A549 (cell line): ENCODE data around the gene HOMER3. TPM values are rescaled to one million over a fixed set of nuclear protein-coding genes. Genes with fewer than 3 reads are reported as not detected.
A peak's percentile ranks its signal among the peaks of the same experiment; 100 is the strongest.

Source experiments
- ATAC-seq, 2 experiments: fragments of 200-7000 bp in 1 of 2; fragments of >200 bp in 1 of 2; cut with Nextera tagmentation in 1 of 2; cut with Tn5 transposase in 1 of 2; 3 replicates each; pipeline versions ENCODE4 v1.8.0 to v1.9.1; 2018 to 2020; ENCODE audit warnings: mild to moderate bottlenecking in 1 of 2, moderate library complexity in 1 of 2
- CTCF ChIA-PET: fragments of 300-600 bp; sonication (Branson Sonifier 250); formaldehyde crosslinking; extraction: SDS; loops from one replicate; lab custom pipeline; 2021; ENCODE audit warnings: antibody characterized with exemption, inconsistent platforms; lab: Yijun Ruan, JAX
- POLR2A ChIA-PET: fragments of 350-600 bp; formaldehyde crosslinking; extraction: SDS; loops from one replicate; lab custom pipeline; 2021; ENCODE audit warnings: antibody characterized with exemption, inconsistent platforms; lab: Yijun Ruan, JAX
- DNase-seq, 2 experiments: peaks; one replicate each; pipeline versions ENCODE4 v3.0.0 to v3.0.0-alpha.2; 2011 to 2016; ENCODE audit warnings: low read depth in 1 of 2, low spot score in 1 of 2
- FAIRE-seq: peaks from 2 replicates; lab custom pipeline; 2011; peaks lifted over from hg19 to GRCh38; lab: Jason Lieb, UNC
- H3K27ac ChIP-seq, 2 experiments: fragments of >200 bp; sonication (Bioruptor Twin); formaldehyde crosslinking; 3 replicates each; pipeline ENCODE4 v1.5.1; 2016 to 2017
- H3K4me1 ChIP-seq: fragments of >200 bp; sonication (Bioruptor Twin); formaldehyde crosslinking; 3 replicates; pipeline ENCODE4 v1.6.1; 2016
- H3K4me2 ChIP-seq: fragments of >200 bp; sonication (Bioruptor Twin); formaldehyde crosslinking; 3 replicates; pipeline ENCODE4 v1.6.1; 2016
- H3K4me3 ChIP-seq: fragments of >200 bp; sonication (Bioruptor Twin); formaldehyde crosslinking; 3 replicates; pipeline ENCODE4 v1.5.1; 2016
- H3K9me3 ChIP-seq: fragments of >200 bp; sonication (Bioruptor Twin); formaldehyde crosslinking; 3 replicates; pipeline ENCODE4 v1.6.1; 2016
- BHLHE40 ChIP-seq: IDR thresholded peaks from 2 replicates; pipeline ENCODE4 v1.6.1; 2012; ENCODE audit warnings: low read depth, low read length, inconsistent platforms
- CBX8 ChIP-seq: fragments of 200-600 bp; sonication (generic); IDR thresholded peaks from 2 replicates; pipeline ENCODE4 v1.6.1; 2016
- EHMT2 ChIP-seq: fragments of 200-600 bp; sonication (generic); IDR thresholded peaks from 2 replicates; pipeline ENCODE4 v1.6.1; 2016; ENCODE audit warnings: antibody characterized with exemption, low read depth, mild to moderate bottlenecking, moderate library complexity
- EP300 ChIP-seq, 2 experiments: fragments of >200 bp; sonication (Bioruptor Twin); formaldehyde crosslinking; IDR thresholded peaks; 2 replicates in 1 of 2; 3 replicates in 1 of 2; pipeline ENCODE4 v1.6.1; 2016 to 2017
- ESRRA ChIP-seq: fragments of 150-350 bp; IDR thresholded peaks from 2 replicates; pipeline ENCODE4 v1.6.1; 2014; ENCODE audit warnings: mild to moderate bottlenecking, low read length, borderline replicate concordance
- FOSB ChIP-seq: fragments of 250-450 bp; sonication (Bioruptor Pico); IDR thresholded peaks from 2 replicates; pipeline ENCODE4 v1.5.0; 2020; ENCODE audit warnings: mild to moderate bottlenecking, moderate library complexity
- FOSL2 ChIP-seq, 2 experiments: fragments of 450-650 bp in 1 of 2; fragments of >200 bp in 1 of 2; sonication (Bioruptor Twin) in 1 of 2; formaldehyde crosslinking; IDR thresholded peaks; 2 replicates each; pipeline versions ENCODE4 v1.5.0 to v1.6.1; 2016 to 2020; ENCODE audit warnings: mild to moderate bottlenecking in 1 of 2, moderate library complexity in 1 of 2
- HDAC2 ChIP-seq: fragments of 200-600 bp; sonication (generic); IDR thresholded peaks from 2 replicates; pipeline ENCODE4 v1.6.1; 2016
- HOXB5 ChIP-seq: fragments of 250-450 bp; sonication (Bioruptor Pico); IDR thresholded peaks from 2 replicates; pipeline ENCODE4 v1.5.0; 2020; ENCODE audit warnings: mild to moderate bottlenecking, moderate library complexity
- JUN ChIP-seq, 2 experiments: fragments of >200 bp; sonication (Bioruptor Twin); formaldehyde crosslinking; IDR thresholded peaks; 2 replicates in 1 of 2; 3 replicates in 1 of 2; pipeline ENCODE4 v1.6.1; 2016 to 2017
- JUNB ChIP-seq: fragments of >200 bp; sonication (Bioruptor Twin); formaldehyde crosslinking; IDR thresholded peaks from 2 replicates; pipeline ENCODE4 v1.6.1; 2016
- MAFK ChIP-seq: fragments of 450-650 bp; IDR thresholded peaks from 2 replicates; pipeline ENCODE4 v1.6.1; 2014; ENCODE audit not compliant: partially characterized antibody
- MAX ChIP-seq: IDR thresholded peaks from 2 replicates; pipeline ENCODE4 v1.6.1; 2012
- MYC ChIP-seq: IDR thresholded peaks from 2 replicates; pipeline ENCODE4 v1.6.1; 2012; ENCODE audit warnings: mild to moderate bottlenecking, inconsistent platforms, low read length, improper control_type of control experiment, borderline replicate concordance
- NPAS2 ChIP-seq: fragments of 250-450 bp; sonication (Bioruptor Pico); IDR thresholded peaks from 2 replicates; pipeline ENCODE4 v1.8.0; 2022; ENCODE audit warnings: mild to moderate bottlenecking, moderate library complexity, borderline replicate concordance
- NR3C1 ChIP-seq: fragments of >200 bp; sonication (Bioruptor Twin); formaldehyde crosslinking; IDR thresholded peaks from 3 replicates; pipeline ENCODE4 v1.6.1; 2017
- POLR2A ChIP-seq: IDR thresholded peaks from 2 replicates; pipeline ENCODE4 v1.6.1; 2012; ENCODE audit warnings: mild to moderate bottlenecking, low read length
- POLR2AphosphoS2 ChIP-seq: conservative IDR thresholded peaks from 2 replicates; pipeline ENCODE4 v1.6.1; 2012; ENCODE audit warnings: low read length, improper control_type of control experiment, inconsistent platforms
- RAD21 ChIP-seq, 2 experiments: fragments of >200 bp in 1 of 2; sonication (Bioruptor Twin) in 1 of 2; formaldehyde crosslinking in 1 of 2; IDR thresholded peaks in 1 of 2; conservative IDR thresholded peaks in 1 of 2; 2 replicates in 1 of 2; 3 replicates in 1 of 2; pipeline ENCODE4 v1.6.1; 2012 to 2018; ENCODE audit warnings: inconsistent platforms in 1 of 2
- RARB ChIP-seq: fragments of 250-450 bp; sonication (Bioruptor Pico); IDR thresholded peaks from 2 replicates; pipeline ENCODE4 v1.8.0; 2021; ENCODE audit warnings: mild to moderate bottlenecking, moderate library complexity
- RCOR1 ChIP-seq: fragments of 150-350 bp; IDR thresholded peaks from 2 replicates; pipeline ENCODE4 v1.6.1; 2014; ENCODE audit warnings: antibody characterized with exemption, low read length, low read depth
- SREBF2 ChIP-seq: fragments of 450-650 bp; IDR thresholded peaks from 2 replicates; pipeline ENCODE4 v1.6.1; 2014; ENCODE audit warnings: mild to moderate bottlenecking, moderate library complexity
- TP53 ChIP-seq: fragments of 250-450 bp; sonication (Bioruptor Pico); IDR thresholded peaks from 2 replicates; pipeline ENCODE4 v1.5.0; 2021; ENCODE audit warnings: mild to moderate bottlenecking, moderate library complexity
- WGBS: methylation state at CpG from one replicate; pipeline ENCODE4 v1.1.6; 2017; ENCODE audit errors: missing lambda C conversion rate; 5-methylcytosine and 5-hydroxymethylcytosine counted together
- polyA plus RNA-seq, 4 experiments: library from polyadenylated mRNA; depleted of rRNA in 3 of 4; stranded (reverse); fragments of >200 nt; fragmentation: RNase III in 1 of 4; extraction: RNeasy Plus Mini Kit Qiagen cat#74134 plus additional on column Dnase treatment in 1 of 4; gene quantifications; 2 replicates in 3 of 4; 3 replicates in 1 of 4; pipeline ENCODE4 v1.2.3, GENCODE V29; 2011 to 2017
- TF ChIP-seq, protein P1 (sequence below): IDR thresholded peaks from 2 replicates; pipeline ENCODE4 v1.6.1; 2012; ENCODE audit warnings: low read depth, borderline replicate concordance

The HOMER3 gene
- polyA plus RNA-seq, 2 of the 4 experiments (the other 2 are of a cell fraction) = 9.9 to 35.4 TPM

DNA sequence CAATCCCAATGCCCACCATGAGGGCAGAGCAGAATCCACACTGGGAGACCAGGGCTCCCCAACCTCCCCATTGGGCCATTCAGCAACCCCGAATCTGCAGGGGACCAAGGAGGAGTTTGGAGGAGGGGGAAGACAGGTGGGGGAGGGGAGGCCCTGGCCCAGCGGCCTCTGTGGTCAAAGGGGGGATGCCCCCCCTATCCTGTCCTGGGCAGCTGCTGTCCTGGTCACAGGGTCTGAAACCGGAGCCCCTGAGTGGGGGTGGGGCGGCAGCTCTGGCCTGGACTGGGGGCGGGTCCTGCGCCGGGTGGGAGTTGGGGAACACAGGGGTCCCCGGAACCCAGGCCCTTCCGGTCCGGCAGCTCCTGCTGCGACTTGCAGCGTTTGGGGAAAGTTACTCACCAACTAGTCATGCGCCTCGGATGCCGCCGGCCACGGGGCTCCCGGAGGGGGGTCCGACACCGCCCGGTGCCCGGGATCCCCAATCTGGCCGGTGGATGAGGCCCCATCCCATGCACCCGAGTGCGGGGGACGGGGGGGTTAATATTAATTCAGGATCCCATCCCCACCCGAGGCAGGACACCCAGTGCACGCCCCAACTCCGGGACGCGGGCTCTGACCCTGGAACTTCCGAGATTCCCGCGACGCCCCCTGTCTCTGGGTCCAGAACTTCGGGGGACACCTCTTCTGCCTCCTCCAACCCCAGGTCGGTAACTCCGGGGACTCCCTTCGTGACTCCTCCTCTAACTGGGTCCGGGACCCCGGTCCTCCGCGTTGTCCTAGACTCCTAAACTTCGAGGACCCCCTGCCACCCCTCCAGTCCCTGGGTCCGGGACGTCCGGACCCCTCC lies 872 bp downstream of the HOMER3 start:
- CTCF ChIA-PET = interaction anchor here (0.6 to 2.0 kb wide), 7 partner anchors 11 to 50 kb away, joined by 3 to 20 read pairs (median 4); no protein-coding TSS in a partner anchor

GRCh38 chr19:18939163-18939562 lies 1.9 kb downstream of the HOMER3 start:
- TF ChIP-seq RCOR1 (no peak), ESRRA (no peak), TP53 (CRISPR knock-in tag) (no peak), EHMT2 (no peak), MYC (no peak)
- TF ChIP-seq, all 56 proteins: peak for 0
- Histone ChIP-seq H3K27ac (peak overlapping the region in 1 of 2 experiments; percentile 99; a peak in 5 of 6 replicates), H3K4me3 (no peak overlapping the region; the same call in 2 of the 3 replicates), H3K4me2 (peak overlapping the region; percentile 99), H3K9me3 (no peaks in the 10 kb centered on the region), H3K4me1 (peaks cover 8% of the 10 kb centered on the region; the same call in 1 of the 3 replicates)
- FAIRE-seq = no peak
- ChIA-PET CTCF (interaction anchor here (1.0 to 2.0 kb wide), 3 partner anchors 11 to 48 kb away, joined by 3 to 20 read pairs (median 7); no protein-coding TSS in a partner anchor), POLR2A (interaction anchor here (1.5 kb wide), 1 partner anchor 20 kb away, joined by 4 read pairs; the partner anchor contains the start of genes COPE and DDX49)
- ATAC-seq = no peak
- WGBS = 100% methylated on average over 2 of the region's 3 CpGs
- no peak for DNase-seq

More for the DNA sequence above, 872 bp downstream of the HOMER3 start:
- peak overlapping the region; percentile 99 for H3K4me2 ChIP-seq
- ATAC-seq = peak; percentile 52 to 72; a peak in 5 of 6 replicates
- peak in 1 of 2 experiments; percentile 44 for DNase-seq
- H3K9me3 ChIP-seq = no peaks in the 10 kb centered on the region
- H3K4me3 ChIP-seq = peak overlapping the region; percentile 94
- POLR2A ChIA-PET = interaction anchor here (0.5 to 1.5 kb wide), 3 partner anchors 21 to 78 kb away, joined by 3 to 7 read pairs (median 4); partner anchors contain the start of genes COPE and DDX49
- no peak for TF ChIP-seq NR3C1
- peak; percentile 47; the same call in 1 of the 2 replicates for TF ChIP-seq MAX
- 2% methylated on average over 18 of the region's 47 CpGs for WGBS
- peaks cover 8% of the 10 kb centered on the region; the same call in 1 of the 3 replicates for H3K4me1 ChIP-seq
- no peak for FAIRE-seq
- H3K27ac ChIP-seq = peak overlapping the region; percentile 92 to 99

DNA sequence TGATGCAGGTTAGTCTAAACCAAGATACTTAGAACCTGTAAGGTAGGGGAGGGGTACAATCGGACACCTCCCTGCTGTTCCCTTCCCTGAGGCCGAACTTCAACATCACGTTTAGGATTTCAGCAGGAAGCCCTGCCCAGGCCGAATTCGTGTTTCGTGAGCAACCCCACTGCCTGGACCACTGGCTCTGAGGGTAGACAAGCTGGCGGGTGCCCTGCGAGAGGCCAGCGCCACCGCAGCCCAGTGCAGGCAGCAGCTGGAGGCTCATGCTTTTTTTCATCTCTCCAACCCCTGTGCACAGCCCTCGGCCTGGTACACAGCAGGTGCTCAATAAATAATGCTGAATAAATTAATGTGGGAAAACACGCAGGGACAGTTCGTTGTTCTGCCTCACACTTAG lies 7.7 kb downstream of the HOMER3 start:
- no peak overlapping the region for H3K27ac ChIP-seq
- no peaks in the 10 kb centered on the region for H3K9me3 ChIP-seq
- no peak for FAIRE-seq
- no peak for ATAC-seq
- DNase-seq = no peak
- H3K4me3 ChIP-seq = no peak overlapping the region
- ChIA-PET POLR2A (no interaction called here), CTCF (interaction anchor here (1.7 kb wide), 1 partner anchor 62 kb away, joined by 5 read pairs; no protein-coding TSS in a partner anchor)
- H3K4me2 ChIP-seq = no peak overlapping the region
- no peak for TF ChIP-seq MAX
- no peak for TF ChIP-seq NR3C1
- TF ChIP-seq EHMT2 = no peak
- no peak for TF ChIP-seq NPAS2 (CRISPR knock-in tag)
- TF ChIP-seq JUN (IDR thresholded peaks at IDR 0.05) = no peak
- no peak for TF ChIP-seq HOXB5 (CRISPR knock-in tag)
- no peak for TF ChIP-seq RAD21 (conservative IDR thresholded peaks at IDR 0.05 in 1 of 2, IDR thresholded peaks at IDR 0.05 in 1 of 2)
- TF ChIP-seq, protein P1, sequence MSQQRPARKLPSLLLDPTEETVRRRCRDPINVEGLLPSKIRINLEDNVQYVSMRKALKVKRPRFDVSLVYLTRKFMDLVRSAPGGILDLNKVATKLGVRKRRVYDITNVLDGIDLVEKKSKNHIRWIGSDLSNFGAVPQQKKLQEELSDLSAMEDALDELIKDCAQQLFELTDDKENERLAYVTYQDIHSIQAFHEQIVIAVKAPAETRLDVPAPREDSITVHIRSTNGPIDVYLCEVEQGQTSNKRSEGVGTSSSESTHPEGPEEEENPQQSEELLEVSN = no peak
- H3K4me1 ChIP-seq = no peaks in the 10 kb centered on the region
- 95% methylated on average over 12 of the region's 13 CpGs for WGBS

GRCh38 chr19:18932216-18932841 lies 8.7 kb downstream of the HOMER3 start:
- Histone ChIP-seq H3K4me3 (no peak overlapping the region), H3K9me3 (no peaks in the 10 kb centered on the region), H3K4me2 (no peak overlapping the region), H3K4me1 (no peaks in the 10 kb centered on the region), H3K27ac (no peak overlapping the region)
- TF ChIP-seq MAX = no peak
- TF ChIP-seq JUN (IDR thresholded peaks at IDR 0.05) = no peak
- TF ChIP-seq CBX8 = no peak
- TF ChIP-seq JUNB = no peak
- no peak for TF ChIP-seq EP300 (IDR thresholded peaks at IDR 0.05)
- TF ChIP-seq RARB (CRISPR knock-in tag) = no peak
- no peak for TF ChIP-seq FOSB (CRISPR knock-in tag)
- TF ChIP-seq BHLHE40 = no peak
- TF ChIP-seq MAFK = no peak
- TF ChIP-seq HDAC2 = no peak
- no peak for TF ChIP-seq FOSL2 (IDR thresholded peaks at IDR 0.05)
- no peak for TF ChIP-seq FOSL2 (CRISPR knock-in tag; IDR thresholded peaks at IDR 0.05)
- no peak for TF ChIP-seq POLR2AphosphoS2
- TF ChIP-seq POLR2A = no peak
- TF ChIP-seq SREBF2 = no peak
- ATAC-seq (peak; percentile 62 to 85), FAIRE-seq (no peak), DNase-seq (peak; percentile 48 to 60)
- 76% methylated on average over 17 of the region's 37 CpGs for WGBS
- ChIA-PET POLR2A (interaction anchor here (0.5 kb wide), 1 partner anchor 9 kb away, joined by 3 read pairs; no protein-coding TSS in a partner anchor), CTCF (interaction anchor here (1.4 kb wide), 1 partner anchor 54 kb away, joined by 4 read pairs; no protein-coding TSS in a partner anchor)
